ENCODE data around the gene MRPL2. TPM values are rescaled to one million over a fixed set of nuclear protein-coding genes. Genes with fewer than 3 reads are reported as not detected.

Gene MRPL2
- total RNA-seq, 2 donors from 2014 or later, result 51.6 to 65.2 TPM

DNA sequence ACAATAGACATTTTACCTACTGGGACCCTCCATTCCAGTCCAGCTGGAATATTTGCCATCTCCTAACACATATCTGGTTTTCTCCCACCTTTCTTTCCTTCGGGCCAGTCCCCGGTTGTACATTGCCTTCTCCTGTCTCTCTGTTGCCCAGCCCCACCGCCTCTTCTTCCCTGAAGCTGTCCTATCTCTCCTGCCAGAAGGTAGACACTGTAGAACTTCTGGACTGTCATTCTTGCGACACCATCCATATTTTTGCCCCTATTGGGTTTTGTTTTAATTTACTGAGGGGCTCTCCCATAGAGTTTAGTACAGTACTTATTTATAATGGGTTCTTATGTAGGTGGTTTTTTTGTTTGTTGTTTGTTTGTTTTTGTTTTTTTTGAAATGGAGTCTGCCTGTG, 21.8 kb upstream of the MRPL2 start:
- no peak overlapping the region for H3K27ac ChIP-seq (ENCODE audit: low read depth, low read length)
- no peak for DNase-seq
- Mint-ChIP-seq H3K9me3 (no peaks in the 10 kb centered on the region), H3K27ac (peak overlapping the region; percentile 53), H3K4me1 (peaks cover 25% of the 10 kb centered on the region), H3K27me3 (ENCODE audit: insufficient read depth) (no peaks in the 10 kb centered on the region), H3K4me3 (no peak overlapping the region), H3K36me3 (ENCODE audit: low read depth) (peaks cover 4% of the 10 kb centered on the region)
- whole genome bisulfite sequencing, 2 experiments (ENCODE audit: insufficient coverage in 1 of 2, insufficient read length in 1 of 2), result 86 to 99% methylated on average over 3 to 4 of the region's 4 CpGs
- H3K4me1 ChIP-seq (ENCODE audit: control insufficient read depth, insufficient read depth, low read length), result peaks cover 8% of the 10 kb centered on the region
- TF ChIP-seq, protein P1, sequence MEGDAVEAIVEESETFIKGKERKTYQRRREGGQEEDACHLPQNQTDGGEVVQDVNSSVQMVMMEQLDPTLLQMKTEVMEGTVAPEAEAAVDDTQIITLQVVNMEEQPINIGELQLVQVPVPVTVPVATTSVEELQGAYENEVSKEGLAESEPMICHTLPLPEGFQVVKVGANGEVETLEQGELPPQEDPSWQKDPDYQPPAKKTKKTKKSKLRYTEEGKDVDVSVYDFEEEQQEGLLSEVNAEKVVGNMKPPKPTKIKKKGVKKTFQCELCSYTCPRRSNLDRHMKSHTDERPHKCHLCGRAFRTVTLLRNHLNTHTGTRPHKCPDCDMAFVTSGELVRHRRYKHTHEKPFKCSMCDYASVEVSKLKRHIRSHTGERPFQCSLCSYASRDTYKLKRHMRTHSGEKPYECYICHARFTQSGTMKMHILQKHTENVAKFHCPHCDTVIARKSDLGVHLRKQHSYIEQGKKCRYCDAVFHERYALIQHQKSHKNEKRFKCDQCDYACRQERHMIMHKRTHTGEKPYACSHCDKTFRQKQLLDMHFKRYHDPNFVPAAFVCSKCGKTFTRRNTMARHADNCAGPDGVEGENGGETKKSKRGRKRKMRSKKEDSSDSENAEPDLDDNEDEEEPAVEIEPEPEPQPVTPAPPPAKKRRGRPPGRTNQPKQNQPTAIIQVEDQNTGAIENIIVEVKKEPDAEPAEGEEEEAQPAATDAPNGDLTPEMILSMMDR (conservative IDR thresholded peaks at IDR 0.05), result no peak
- H3K36me3 ChIP-seq (ENCODE audit: control insufficient read depth, insufficient read depth, low read length), result peaks cover 3% of the 10 kb centered on the region
- H3K9ac ChIP-seq (ENCODE audit: extremely low read depth, low read length, poor library complexity, severe bottlenecking), result no peak overlapping the region
- H3K4me3 ChIP-seq (ENCODE audit: low read length), result no peak overlapping the region
- H3K9me3 ChIP-seq (ENCODE audit: control insufficient read depth, low read length), result no peaks in the 10 kb centered on the region
- H3K27me3 ChIP-seq (ENCODE audit: control insufficient read depth, insufficient read depth, low read length, poor library complexity, severe bottlenecking), result no peaks in the 10 kb centered on the region

DNA sequence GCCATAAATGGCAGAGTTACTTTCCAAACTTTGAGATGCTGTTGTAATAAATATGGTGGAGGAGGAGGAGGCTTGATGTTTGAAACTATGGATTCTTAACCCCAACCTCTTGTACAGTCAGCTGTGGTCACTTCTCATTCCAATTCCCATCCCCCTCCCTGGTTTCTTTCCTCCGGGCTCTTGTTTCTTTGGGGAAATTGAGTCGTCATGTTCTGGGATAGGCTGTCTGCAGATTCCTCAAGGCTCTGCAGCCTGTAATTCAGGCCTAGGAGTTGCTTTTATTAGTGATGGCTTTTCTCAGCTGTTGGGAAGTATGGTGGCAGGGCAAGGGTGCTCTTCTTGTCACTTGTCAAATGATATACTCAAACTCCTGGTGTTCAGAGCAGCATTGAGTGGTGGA, 19.5 kb upstream of the MRPL2 start:
- no peak overlapping the region for H3K4me3 Mint-ChIP-seq

DNA sequence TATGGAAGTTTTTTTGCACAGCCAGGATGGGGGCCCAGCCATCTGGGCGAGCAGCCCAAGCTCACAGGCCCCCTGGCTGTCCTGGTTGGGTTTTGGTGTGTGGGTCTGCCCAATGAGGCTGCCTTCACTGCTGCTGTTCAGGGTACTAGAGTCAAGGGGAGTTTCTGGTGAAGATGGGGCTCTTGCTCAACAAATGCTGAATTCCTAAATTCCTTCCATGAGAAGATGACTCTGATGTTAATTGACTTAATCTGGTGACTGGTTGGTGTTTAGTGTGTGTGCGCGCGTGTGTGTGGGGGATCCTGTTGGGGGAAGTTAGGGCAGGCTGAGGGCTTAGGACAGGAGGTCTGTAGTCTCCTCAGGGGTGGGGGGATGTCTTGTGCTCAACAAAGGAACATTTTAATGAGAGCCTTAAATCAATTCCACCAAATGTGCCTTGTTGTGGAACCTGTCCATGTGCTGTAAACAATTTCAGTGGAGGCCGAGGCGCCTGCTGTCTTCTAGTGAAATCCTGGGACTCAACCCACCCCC, 18.8 kb upstream of the MRPL2 start:
- Mint-ChIP-seq H3K27ac (peak overlapping the region; percentile 79), H3K27me3 (ENCODE audit: insufficient read depth) (no peaks in the 10 kb centered on the region), H3K4me1 (peaks cover 20% of the 10 kb centered on the region), H3K36me3 (ENCODE audit: low read depth) (peaks cover 13% of the 10 kb centered on the region), H3K4me3 (peak overlapping the region; percentile 88), H3K9me3 (no peaks in the 10 kb centered on the region)
- Histone ChIP-seq H3K27me3 (ENCODE audit: control insufficient read depth, insufficient read depth, low read length, poor library complexity, severe bottlenecking) (no peaks in the 10 kb centered on the region), H3K4me1 (ENCODE audit: control insufficient read depth, insufficient read depth, low read length) (peaks cover 8% of the 10 kb centered on the region), H3K9ac (ENCODE audit: extremely low read depth, low read length, poor library complexity, severe bottlenecking) (peak overlapping the region; percentile 91), H3K27ac (ENCODE audit: low read depth, low read length) (no peak overlapping the region), H3K4me3 (ENCODE audit: low read length) (peak overlapping the region; percentile 95), H3K36me3 (ENCODE audit: control insufficient read depth, insufficient read depth, low read length) (peaks cover 11% of the 10 kb centered on the region), H3K9me3 (ENCODE audit: control insufficient read depth, low read length) (no peaks in the 10 kb centered on the region)
- 65 to 86% methylated on average over 5 to 6 of the region's 6 CpGs for WGBS, 2 experiments (ENCODE audit: insufficient coverage in 1 of 2, insufficient read length in 1 of 2)
- peak; percentile 63 for DNase-seq
- TF ChIP-seq, protein P1 (conservative IDR thresholded peaks at IDR 0.05), result no peak

More for the DNA sequence above, 19.5 kb upstream of the MRPL2 start:
- peak; percentile 15 for DNase-seq
- H3K4me1 ChIP-seq (ENCODE audit: control insufficient read depth, insufficient read depth, low read length), result peaks cover 8% of the 10 kb centered on the region
- H3K27ac Mint-ChIP-seq, result peak overlapping the region; percentile 79
- H3K27me3 Mint-ChIP-seq (ENCODE audit: insufficient read depth), result no peaks in the 10 kb centered on the region
- H3K4me1 Mint-ChIP-seq, result peaks cover 26% of the 10 kb centered on the region
- H3K36me3 ChIP-seq (ENCODE audit: control insufficient read depth, insufficient read depth, low read length), result peaks cover 11% of the 10 kb centered on the region
- TF ChIP-seq, protein P1 (conservative IDR thresholded peaks at IDR 0.05), result no peak
- no peak overlapping the region for H3K9ac ChIP-seq (ENCODE audit: extremely low read depth, low read length, poor library complexity, severe bottlenecking)
- peaks cover 10% of the 10 kb centered on the region for H3K36me3 Mint-ChIP-seq (ENCODE audit: low read depth)
- no peak overlapping the region for H3K27ac ChIP-seq (ENCODE audit: low read depth, low read length)
- peak overlapping the region; percentile 95 for H3K4me3 ChIP-seq (ENCODE audit: low read length)
- 80 to 85% methylated on average over 1 to 2 of the region's 2 CpGs for WGBS, 2 experiments (ENCODE audit: insufficient coverage in 1 of 2, insufficient read length in 1 of 2)
- H3K9me3 Mint-ChIP-seq, result no peaks in the 10 kb centered on the region
- no peaks in the 10 kb centered on the region for H3K27me3 ChIP-seq (ENCODE audit: control insufficient read depth, insufficient read depth, low read length, poor library complexity, severe bottlenecking)
- no peaks in the 10 kb centered on the region for H3K9me3 ChIP-seq (ENCODE audit: control insufficient read depth, low read length)

Data from endodermal cell (in vitro differentiated cells).